Esophagus muscularis mucosa (tissue), 3 donors: ENCODE data around the gene PTPN5.

Source experiments
- CTCF ChIP-seq, 3 experiments: fragments of 200-600 bp in 2 of 3; fragments of 450-650 bp in 1 of 3; sonication (generic) in 2 of 3; IDR thresholded peaks; one replicate each; pipeline ENCODE4 v1.5.1; 2017 to 2019; ENCODE audit warnings: antibody characterized with exemption in 3 of 3, mild to moderate bottlenecking in 2 of 3, moderate library complexity in 1 of 3
- POLR2A ChIP-seq: fragments of 450-650 bp; IDR thresholded peaks from one replicate; pipeline ENCODE4 v1.6.1; 2017; ENCODE audit warnings: antibody characterized with exemption, moderate library complexity, mild to moderate bottlenecking, low read depth

- TF ChIP-seq POLR2A, result no peak
- no peak for TF ChIP-seq CTCF (IDR thresholded peaks at IDR 0.05)
Measured at GRCh38 chr11:18765554-18765953, 26.0 kb downstream of the PTPN5 start.
